Panc1 (cell line): Measurements from ENCODE around the gene SLC25A45. TPM values are rescaled to one million over a fixed set of nuclear protein-coding genes. Genes with fewer than 3 reads are reported as not detected.
A peak's percentile ranks its signal among the peaks of the same experiment; 100 is the strongest.

ENCODE experiments used
- ATAC-seq: fragments of 200-7000 bp; cut with Tn5 transposase; 2 replicates; pipeline ENCODE4 v1.9.1; 2020; ENCODE audit warnings: mild to moderate bottlenecking, moderate library complexity
- BruUV-seq: library from RNA; stranded (reverse); fragments of 400-500 nt; replicated peaks from 2 replicates; lab custom pipeline; 2021; lab: Mats Ljungman, UMichigan
- CTCF ChIA-PET: fragments of 300-600 bp; sonication (Branson Sonifier 250); formaldehyde crosslinking; loops from one replicate; lab custom pipeline; 2022; ENCODE audit warnings: antibody characterized with exemption; lab: Charles Lee
- POLR2A ChIA-PET: fragments of 300-600 bp; sonication (Branson Sonifier 250); formaldehyde crosslinking; loops from one replicate; lab custom pipeline; 2022; ENCODE audit warnings: antibody characterized with exemption; lab: Charles Lee
- DNase-seq: peaks from one replicate; pipeline ENCODE4 v3.0.0-alpha.2; 2010; ENCODE audit warnings: low read depth, low spot score
- H3K27ac ChIP-seq: 2 replicates; pipeline ENCODE4 v1.5.1; 2011; ENCODE audit warnings: mild to moderate bottlenecking, low read length, inconsistent platforms
- H3K27me3 ChIP-seq: fragments of 200-500 bp; sonication (Bioruptor generic); 2 replicates; pipeline ENCODE4 v1.6.0; 2014; ENCODE audit warnings: low read length, inconsistent platforms; ENCODE audit not compliant: control insufficient read depth, insufficient read depth
- H3K36me3 ChIP-seq: fragments of 200-500 bp; sonication (Bioruptor generic); 2 replicates; pipeline ENCODE4 v1.5.1; 2014; ENCODE audit warnings: inconsistent platforms, mild to moderate bottlenecking, low read length, moderate library complexity; ENCODE audit not compliant: control insufficient read depth, insufficient read depth
- H3K4me1 ChIP-seq: 2 replicates; pipeline ENCODE4 v1.5.1; 2011; ENCODE audit warnings: inconsistent platforms, mild to moderate bottlenecking, low read length, moderate library complexity; ENCODE audit not compliant: control insufficient read depth, insufficient read depth
- H3K4me3 ChIP-seq, 2 experiments: 2 replicates each; pipeline ENCODE4 v1.5.1; 2011 to 2012; ENCODE audit warnings: low read depth in 2 of 2, low read length in 2 of 2, mild to moderate bottlenecking in 2 of 2, inconsistent platforms in 1 of 2, moderate library complexity in 1 of 2
- H3K9me3 ChIP-seq: fragments of 200-500 bp; sonication (Bioruptor generic); 2 replicates; pipeline ENCODE4 v1.5.1; 2014; ENCODE audit warnings: low read depth, mild to moderate bottlenecking, inconsistent platforms, low read length, moderate library complexity; ENCODE audit not compliant: control insufficient read depth, insufficient read depth
- POLR2AphosphoS5 ChIP-seq: IDR thresholded peaks from 2 replicates; pipeline ENCODE4 v1.6.1; 2012; ENCODE audit warnings: mild to moderate bottlenecking, low read depth, low read length, moderate library complexity
- REST ChIP-seq, 2 experiments: IDR thresholded peaks; 2 replicates each; pipeline ENCODE4 v1.6.1; 2011 to 2012; ENCODE audit warnings: low read depth in 2 of 2, control low read depth in 1 of 2, low read length in 1 of 2, mild to moderate bottlenecking in 1 of 2, moderate library complexity in 1 of 2; ENCODE audit not compliant: insufficient read depth in 1 of 2
- SIN3A ChIP-seq: IDR thresholded peaks from 2 replicates; pipeline ENCODE4 v1.6.1; 2012; ENCODE audit warnings: low read depth, mild to moderate bottlenecking, low read length, moderate library complexity, borderline replicate concordance; ENCODE audit not compliant: insufficient read depth
- TCF7L2 ChIP-seq: IDR thresholded peaks from 2 replicates; pipeline ENCODE4 v1.6.1; 2011; ENCODE audit warnings: mild to moderate bottlenecking, low read depth, low read length, inconsistent platforms
- in situ Hi-C: cut with HindIII; loops from 2 replicates; pipeline ENCODE4 v1.10.0; 2016; ENCODE audit warnings: low sequenced_read_pairs, low pct_unique_long_range_greater_than_20kb
- intact Hi-C: fragments of 100-400 bp; cut with micrococcal nuclease; formaldehyde crosslinking; loops from one replicate; pipeline ENCODE4 v1.10.0; 2022; ENCODE audit not compliant: unreplicated experiment
- total RNA-seq: library from RNA; stranded (reverse); gene quantifications from one replicate; pipeline ENCODE4 v1.2.1, GENCODE V29; 2021; ENCODE audit not compliant: unreplicated experiment
- TF ChIP-seq, protein P1 (sequence below): fragments of 450-650 bp; IDR thresholded peaks from 2 replicates; pipeline ENCODE4 v1.5.1; 2017; ENCODE audit warnings: mild to moderate bottlenecking

SLC25A45 gene
- total RNA-seq, 1 experiment from 2014 or later: 9.8 TPM

DNA sequence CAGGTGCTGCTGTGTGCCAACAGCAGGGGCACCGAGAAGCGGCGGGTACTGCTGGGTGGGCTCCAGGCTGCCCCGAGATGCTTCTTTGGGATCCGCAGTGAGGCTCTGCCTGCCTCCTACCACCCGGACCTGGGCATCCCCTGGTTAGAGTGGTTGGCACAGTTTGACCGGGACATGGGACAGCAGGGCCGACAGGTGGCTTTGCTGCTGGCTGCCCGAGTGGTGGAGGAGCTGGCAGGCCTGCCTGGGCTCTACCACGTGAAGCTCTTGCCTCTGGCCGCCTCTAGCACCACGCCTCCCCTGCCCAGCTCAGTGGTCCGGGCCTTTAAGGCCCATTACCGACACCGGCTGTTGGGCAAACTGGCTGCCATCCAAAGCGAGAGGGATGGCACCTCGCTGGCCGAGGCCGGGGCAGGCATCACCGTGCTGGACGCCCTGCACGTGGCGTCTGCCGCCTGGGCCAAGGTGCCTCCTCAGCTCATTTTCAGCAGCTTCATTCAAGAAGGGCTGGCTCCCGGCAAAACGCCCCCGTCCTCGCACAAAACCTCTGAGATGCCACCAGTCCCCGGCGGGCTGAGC is 26.0 kb downstream of the SLC25A45 start:
- Histone ChIP-seq H3K4me1 (peaks cover 5% of the 10 kb centered on the region; the same call in 1 of the 2 replicates), H3K9me3 (no peaks in the 10 kb centered on the region), H3K4me3 (no peak overlapping the region), H3K27ac (no peak overlapping the region), H3K36me3 (peaks cover 5% of the 10 kb centered on the region), H3K27me3 (no peaks in the 10 kb centered on the region)
- in situ Hi-C loops: no loop called here
- ATAC-seq: no peak
- no peak for DNase-seq
- intact Hi-C loops: no loop called here
- BruUV-seq: no TSS peak
- ChIA-PET POLR2A (interaction anchor here (0.6 kb wide), 1 partner anchor 76 kb away, joined by 8 read pairs; no protein-coding TSS in a partner anchor), CTCF (no interaction called here)
- TF ChIP-seq, protein P1, sequence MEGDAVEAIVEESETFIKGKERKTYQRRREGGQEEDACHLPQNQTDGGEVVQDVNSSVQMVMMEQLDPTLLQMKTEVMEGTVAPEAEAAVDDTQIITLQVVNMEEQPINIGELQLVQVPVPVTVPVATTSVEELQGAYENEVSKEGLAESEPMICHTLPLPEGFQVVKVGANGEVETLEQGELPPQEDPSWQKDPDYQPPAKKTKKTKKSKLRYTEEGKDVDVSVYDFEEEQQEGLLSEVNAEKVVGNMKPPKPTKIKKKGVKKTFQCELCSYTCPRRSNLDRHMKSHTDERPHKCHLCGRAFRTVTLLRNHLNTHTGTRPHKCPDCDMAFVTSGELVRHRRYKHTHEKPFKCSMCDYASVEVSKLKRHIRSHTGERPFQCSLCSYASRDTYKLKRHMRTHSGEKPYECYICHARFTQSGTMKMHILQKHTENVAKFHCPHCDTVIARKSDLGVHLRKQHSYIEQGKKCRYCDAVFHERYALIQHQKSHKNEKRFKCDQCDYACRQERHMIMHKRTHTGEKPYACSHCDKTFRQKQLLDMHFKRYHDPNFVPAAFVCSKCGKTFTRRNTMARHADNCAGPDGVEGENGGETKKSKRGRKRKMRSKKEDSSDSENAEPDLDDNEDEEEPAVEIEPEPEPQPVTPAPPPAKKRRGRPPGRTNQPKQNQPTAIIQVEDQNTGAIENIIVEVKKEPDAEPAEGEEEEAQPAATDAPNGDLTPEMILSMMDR: no peak
- TF ChIP-seq REST (IDR thresholded peaks at IDR 0.05; ENCODE audit: insufficient read depth in 1 of 2, low read depth in 2 of 2, low read length in 1 of 2): 0 out of 4 replicates have a peak, but pooled peaks of 1 of the 2 experiments have one; percentile 14

GRCh38 chr11:65355776-65356393 is 26.6 kb downstream of the SLC25A45 start:
- TF ChIP-seq SIN3A (no peak), POLR2AphosphoS5 (no peak), TCF7L2 (no peak), REST (IDR thresholded peaks at IDR 0.05; ENCODE audit: insufficient read depth in 1 of 2, low read depth in 2 of 2, low read length in 1 of 2) (no peak)
- TF ChIP-seq, protein P1: no peak
- in situ Hi-C loops: no loop called here
- BruUV-seq: no TSS peak
- ATAC-seq (no peak), DNase-seq (no peak)
- POLR2A ChIA-PET: no interaction called here
- intact Hi-C loops: no loop called here
- Histone ChIP-seq H3K27ac (no peak overlapping the region), H3K36me3 (peaks cover 6% of the 10 kb centered on the region), H3K4me3 (no peak overlapping the region), H3K27me3 (no peaks in the 10 kb centered on the region), H3K9me3 (no peaks in the 10 kb centered on the region), H3K4me1 (peaks cover 5% of the 10 kb centered on the region; the same call in 1 of the 2 replicates)
- CTCF ChIA-PET: no interaction called here
